Measurements from ENCODE around the gene SLC35F5.

SLC35F5 gene, protein sequence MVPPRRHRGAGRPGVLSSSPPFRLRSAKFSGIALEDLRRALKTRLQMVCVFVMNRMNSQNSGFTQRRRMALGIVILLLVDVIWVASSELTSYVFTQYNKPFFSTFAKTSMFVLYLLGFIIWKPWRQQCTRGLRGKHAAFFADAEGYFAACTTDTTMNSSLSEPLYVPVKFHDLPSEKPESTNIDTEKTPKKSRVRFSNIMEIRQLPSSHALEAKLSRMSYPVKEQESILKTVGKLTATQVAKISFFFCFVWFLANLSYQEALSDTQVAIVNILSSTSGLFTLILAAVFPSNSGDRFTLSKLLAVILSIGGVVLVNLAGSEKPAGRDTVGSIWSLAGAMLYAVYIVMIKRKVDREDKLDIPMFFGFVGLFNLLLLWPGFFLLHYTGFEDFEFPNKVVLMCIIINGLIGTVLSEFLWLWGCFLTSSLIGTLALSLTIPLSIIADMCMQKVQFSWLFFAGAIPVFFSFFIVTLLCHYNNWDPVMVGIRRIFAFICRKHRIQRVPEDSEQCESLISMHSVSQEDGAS

DNA sequence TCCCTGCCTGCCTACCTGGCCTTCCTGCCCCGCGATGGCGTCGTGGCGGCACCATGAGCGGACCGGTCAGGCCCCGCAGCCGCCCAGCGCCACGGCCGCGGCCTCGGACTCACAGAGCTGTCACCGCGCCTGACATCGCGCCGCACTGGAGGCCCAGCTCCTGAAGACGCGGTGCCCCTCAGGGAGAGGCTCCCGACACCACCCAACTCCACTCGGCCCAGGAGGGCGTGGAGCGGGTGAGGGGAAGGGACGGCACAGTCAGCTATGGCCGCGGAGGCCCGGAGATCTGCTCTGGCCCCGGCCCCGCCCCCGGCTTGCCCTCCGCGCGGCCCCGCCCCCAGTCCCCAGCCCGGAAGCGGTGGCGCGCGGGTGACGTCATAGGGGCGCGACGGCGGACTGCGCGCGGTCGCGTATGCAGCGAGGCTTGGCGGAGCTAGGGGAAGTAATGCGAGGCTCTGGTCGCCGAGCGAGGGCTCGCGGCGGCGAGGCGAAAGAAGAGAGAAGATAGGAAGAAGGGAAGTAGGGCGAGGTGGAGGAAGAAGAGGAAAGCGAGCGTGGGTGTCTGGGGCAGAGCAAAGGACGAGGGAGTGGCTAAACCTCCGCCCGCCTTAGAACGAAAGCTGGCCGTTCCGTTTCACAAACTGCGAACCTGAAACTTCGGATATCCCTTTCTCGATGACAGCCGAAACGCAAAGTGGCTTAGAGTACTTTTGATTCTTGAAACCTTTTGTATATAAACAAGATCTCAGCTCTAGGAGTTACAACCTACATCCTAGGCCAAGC is at the start of gene SLC35F5:
Gene SLC35F5, minus strand, starts transcription at position 288 of the 783 bp plus-strand sequence. Its CDS starts 233 bp downstream, at position 55.
- TF ChIP-seq TCF12 (IDR thresholded peaks at IDR 0.05; ENCODE audit: low read depth) (peak; percentile 37; the same call in 1 of the 2 replicates), NFIC (IDR thresholded peaks at IDR 0.05) (no peak), TAF1 (IDR thresholded peaks at IDR 0.05; ENCODE audit: low read depth) (peak; percentile 91), YY1 (IDR thresholded peaks at IDR 0.05; ENCODE audit: low read depth) (peak; percentile 86), FOXM1 (IDR thresholded peaks at IDR 0.05; ENCODE audit: borderline replicate concordance, low read depth) (no peak), RAD21 (IDR thresholded peaks at IDR 0.05; ENCODE audit: low read depth) (peak; percentile 24; the same call in 1 of the 2 replicates), CREB1 (IDR thresholded peaks at IDR 0.05; ENCODE audit: low read depth) (peak; percentile 93), EGR1 (IDR thresholded peaks at IDR 0.05) (peak; percentile 60), EP300 (IDR thresholded peaks at IDR 0.05; ENCODE audit: borderline replicate concordance) (no peak), CEBPB (IDR thresholded peaks at IDR 0.05) (no peak), TEAD4 (IDR thresholded peaks at IDR 0.05) (no peak), ZBTB7A (IDR thresholded peaks at IDR 0.05; ENCODE audit: low read depth) (0 out of 2 replicates have a peak, but pooled peaks have one; percentile 13)
- TF ChIP-seq, protein P1, sequence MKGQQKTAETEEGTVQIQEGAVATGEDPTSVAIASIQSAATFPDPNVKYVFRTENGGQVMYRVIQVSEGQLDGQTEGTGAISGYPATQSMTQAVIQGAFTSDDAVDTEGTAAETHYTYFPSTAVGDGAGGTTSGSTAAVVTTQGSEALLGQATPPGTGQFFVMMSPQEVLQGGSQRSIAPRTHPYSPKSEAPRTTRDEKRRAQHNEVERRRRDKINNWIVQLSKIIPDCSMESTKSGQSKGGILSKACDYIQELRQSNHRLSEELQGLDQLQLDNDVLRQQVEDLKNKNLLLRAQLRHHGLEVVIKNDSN (IDR thresholded peaks at IDR 0.05) = no peak
- TF ChIP-seq, protein P2, sequence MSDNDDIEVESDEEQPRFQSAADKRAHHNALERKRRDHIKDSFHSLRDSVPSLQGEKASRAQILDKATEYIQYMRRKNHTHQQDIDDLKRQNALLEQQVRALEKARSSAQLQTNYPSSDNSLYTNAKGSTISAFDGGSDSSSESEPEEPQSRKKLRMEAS (IDR thresholded peaks at IDR 0.05) = peak; percentile 93
- TF ChIP-seq, protein P3, sequence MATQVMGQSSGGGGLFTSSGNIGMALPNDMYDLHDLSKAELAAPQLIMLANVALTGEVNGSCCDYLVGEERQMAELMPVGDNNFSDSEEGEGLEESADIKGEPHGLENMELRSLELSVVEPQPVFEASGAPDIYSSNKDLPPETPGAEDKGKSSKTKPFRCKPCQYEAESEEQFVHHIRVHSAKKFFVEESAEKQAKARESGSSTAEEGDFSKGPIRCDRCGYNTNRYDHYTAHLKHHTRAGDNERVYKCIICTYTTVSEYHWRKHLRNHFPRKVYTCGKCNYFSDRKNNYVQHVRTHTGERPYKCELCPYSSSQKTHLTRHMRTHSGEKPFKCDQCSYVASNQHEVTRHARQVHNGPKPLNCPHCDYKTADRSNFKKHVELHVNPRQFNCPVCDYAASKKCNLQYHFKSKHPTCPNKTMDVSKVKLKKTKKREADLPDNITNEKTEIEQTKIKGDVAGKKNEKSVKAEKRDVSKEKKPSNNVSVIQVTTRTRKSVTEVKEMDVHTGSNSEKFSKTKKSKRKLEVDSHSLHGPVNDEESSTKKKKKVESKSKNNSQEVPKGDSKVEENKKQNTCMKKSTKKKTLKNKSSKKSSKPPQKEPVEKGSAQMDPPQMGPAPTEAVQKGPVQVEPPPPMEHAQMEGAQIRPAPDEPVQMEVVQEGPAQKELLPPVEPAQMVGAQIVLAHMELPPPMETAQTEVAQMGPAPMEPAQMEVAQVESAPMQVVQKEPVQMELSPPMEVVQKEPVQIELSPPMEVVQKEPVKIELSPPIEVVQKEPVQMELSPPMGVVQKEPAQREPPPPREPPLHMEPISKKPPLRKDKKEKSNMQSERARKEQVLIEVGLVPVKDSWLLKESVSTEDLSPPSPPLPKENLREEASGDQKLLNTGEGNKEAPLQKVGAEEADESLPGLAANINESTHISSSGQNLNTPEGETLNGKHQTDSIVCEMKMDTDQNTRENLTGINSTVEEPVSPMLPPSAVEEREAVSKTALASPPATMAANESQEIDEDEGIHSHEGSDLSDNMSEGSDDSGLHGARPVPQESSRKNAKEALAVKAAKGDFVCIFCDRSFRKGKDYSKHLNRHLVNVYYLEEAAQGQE (IDR thresholded peaks at IDR 0.05; ENCODE audit: low read depth) = no peak

DNA sequence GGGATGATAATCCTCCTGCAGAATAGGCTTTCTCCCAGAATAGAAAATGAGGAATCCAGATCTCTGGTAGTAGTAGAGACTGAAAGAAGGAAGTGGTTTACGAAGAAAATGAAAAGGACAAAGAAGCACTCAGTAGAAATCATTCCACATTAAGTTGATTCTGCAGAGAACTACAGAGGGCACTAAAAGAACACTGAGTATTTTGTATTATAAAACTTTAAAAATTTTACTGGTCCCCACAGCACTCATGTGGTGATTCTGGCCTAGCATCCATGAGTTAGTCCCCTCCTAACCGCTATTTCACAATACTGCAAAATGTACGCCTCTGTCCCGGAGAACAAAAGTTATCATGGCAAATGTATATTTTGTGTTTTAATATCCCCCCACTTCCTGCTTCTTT is 42.9 kb upstream of the SLC35F5 start:
- TF ChIP-seq CEBPB (IDR thresholded peaks at IDR 0.05) = no peak
- TF ChIP-seq, protein P2 (IDR thresholded peaks at IDR 0.05) = no peak
- no peak for TF ChIP-seq TAF1 (IDR thresholded peaks at IDR 0.05; ENCODE audit: low read depth)
- TF ChIP-seq TCF12 (IDR thresholded peaks at IDR 0.05; ENCODE audit: low read depth) = no peak
- TF ChIP-seq EP300 (IDR thresholded peaks at IDR 0.05; ENCODE audit: borderline replicate concordance) = no peak
- TF ChIP-seq, protein P3 (IDR thresholded peaks at IDR 0.05; ENCODE audit: low read depth) = no peak

DNA sequence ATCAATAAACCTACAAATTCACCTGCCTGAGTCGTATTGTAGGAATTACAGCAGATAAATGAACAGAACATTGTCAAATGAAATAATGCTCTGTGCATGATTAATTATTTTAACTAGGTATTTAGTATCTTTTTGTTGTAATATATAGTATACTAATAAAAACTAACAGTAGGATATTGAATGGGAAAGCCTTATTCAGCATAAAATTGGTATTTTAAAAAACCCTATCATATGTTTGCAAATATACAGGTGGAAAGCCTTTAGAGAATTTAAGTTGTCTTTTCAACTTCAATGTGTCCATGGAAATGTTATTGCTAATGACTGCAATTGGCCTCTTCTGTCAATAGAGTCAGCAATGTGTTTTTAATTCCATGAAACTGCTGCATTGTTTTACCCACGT is 40.8 kb upstream of the SLC35F5 start:
- TF ChIP-seq TCF12 (IDR thresholded peaks at IDR 0.05; ENCODE audit: low read depth) (no peak), TAF1 (IDR thresholded peaks at IDR 0.05; ENCODE audit: low read depth) (no peak), YY1 (IDR thresholded peaks at IDR 0.05; ENCODE audit: low read depth) (no peak), ZBTB7A (IDR thresholded peaks at IDR 0.05; ENCODE audit: low read depth) (no peak), CEBPB (IDR thresholded peaks at IDR 0.05) (no peak), NFIC (IDR thresholded peaks at IDR 0.05) (no peak), EGR1 (IDR thresholded peaks at IDR 0.05) (no peak), EP300 (IDR thresholded peaks at IDR 0.05; ENCODE audit: borderline replicate concordance) (no peak), TEAD4 (IDR thresholded peaks at IDR 0.05) (no peak), RAD21 (IDR thresholded peaks at IDR 0.05; ENCODE audit: low read depth) (no peak)
- TF ChIP-seq, protein P1 (IDR thresholded peaks at IDR 0.05) = no peak
- TF ChIP-seq, protein P3 (IDR thresholded peaks at IDR 0.05; ENCODE audit: low read depth) = no peak
- TF ChIP-seq, protein P2 (IDR thresholded peaks at IDR 0.05) = no peak

All from Ishikawa (cell line).